ENCODE data around the gene LYZ.

The LYZ gene

DNA sequence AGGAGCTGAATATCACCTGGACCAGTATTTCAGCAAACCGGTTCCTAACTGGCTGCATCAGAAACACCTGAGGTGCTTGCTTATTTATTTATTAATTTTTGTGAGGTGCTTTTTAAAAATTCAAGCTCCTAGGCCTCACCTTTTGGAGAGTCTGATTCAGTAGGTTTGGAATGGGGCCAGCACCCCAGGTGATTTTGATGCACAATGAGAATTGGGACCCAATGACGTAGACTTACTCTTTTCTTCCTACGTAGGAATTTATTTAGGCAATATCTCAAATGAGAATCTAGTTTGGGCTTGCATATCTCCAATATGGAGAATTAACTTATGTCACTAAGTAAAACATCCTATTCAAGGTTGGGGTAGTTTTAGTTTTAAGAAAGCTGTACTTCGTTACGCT, 18.6 kb downstream of the LYZ start:
- Histone ChIP-seq H3K4me3 (ENCODE audit: low read length) (no peak overlapping the region), H2AFZ (ENCODE audit: low read depth, low read length) (no peak overlapping the region), H3K9me3 (ENCODE audit: low read length) (peaks cover under 1% of the 10 kb centered on the region), H3K4me1 (ENCODE audit: insufficient read depth, low read length) (no peaks in the 10 kb centered on the region), H3K27me3 (ENCODE audit: insufficient read depth, low read length) (no peaks in the 10 kb centered on the region), H3K36me3 (ENCODE audit: insufficient read depth, low read length) (peaks cover 64% of the 10 kb centered on the region)

DNA sequence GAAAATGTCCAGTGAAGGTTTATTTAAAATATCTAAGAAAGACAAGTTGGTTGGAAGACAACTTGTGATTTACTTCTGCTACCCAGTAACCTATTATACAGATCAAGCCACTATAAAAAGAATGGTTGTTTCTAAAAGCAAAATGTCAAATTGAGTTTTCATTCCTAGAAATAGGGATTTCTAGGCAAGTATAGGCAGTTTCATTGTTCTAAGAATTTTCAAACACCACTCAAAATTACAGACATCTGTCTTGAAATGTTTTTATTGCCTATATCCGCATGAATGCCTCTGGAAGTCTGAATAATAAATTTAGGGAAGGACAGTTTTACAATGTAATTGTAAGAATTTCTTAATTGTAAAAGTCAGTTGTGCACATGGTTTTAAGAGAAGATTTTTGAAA, 20.0 kb downstream of the LYZ start:
- Histone ChIP-seq H3K4me3 (ENCODE audit: low read length) (no peak overlapping the region), H3K4me1 (ENCODE audit: insufficient read depth, low read length) (no peaks in the 10 kb centered on the region), H3K27me3 (ENCODE audit: insufficient read depth, low read length) (no peaks in the 10 kb centered on the region), H3K36me3 (ENCODE audit: insufficient read depth, low read length) (peaks cover 70% of the 10 kb centered on the region), H3K9me3 (ENCODE audit: low read length) (peaks cover 3% of the 10 kb centered on the region), H2AFZ (ENCODE audit: low read depth, low read length) (no peak overlapping the region)

DNA sequence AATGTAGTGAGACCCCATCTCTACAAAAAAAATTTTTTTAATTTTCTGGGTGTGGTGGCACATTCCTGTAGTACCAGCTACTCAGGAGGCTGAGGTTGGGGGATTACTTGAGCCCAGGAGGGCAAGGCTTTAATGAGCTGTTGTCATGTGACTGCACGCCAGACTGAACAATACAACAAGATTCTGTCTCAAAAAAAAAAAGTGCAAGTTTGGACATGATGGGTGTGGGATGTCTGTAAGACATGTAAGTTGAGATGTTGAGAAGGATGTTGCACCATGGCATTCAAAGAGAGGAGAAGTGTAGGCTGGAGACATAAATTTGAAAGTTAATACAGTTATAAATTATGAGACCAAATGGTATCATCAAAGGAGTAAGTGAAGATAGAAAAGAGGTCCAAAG, 34.9 kb downstream of the LYZ start:
- Histone ChIP-seq H3K9me3 (ENCODE audit: low read length) (no peaks in the 10 kb centered on the region), H2AFZ (ENCODE audit: low read depth, low read length) (no peak overlapping the region), H3K4me3 (ENCODE audit: low read length) (no peak overlapping the region), H3K36me3 (ENCODE audit: insufficient read depth, low read length) (peaks cover 25% of the 10 kb centered on the region), H3K27me3 (ENCODE audit: insufficient read depth, low read length) (no peaks in the 10 kb centered on the region), H3K4me1 (ENCODE audit: insufficient read depth, low read length) (no peaks in the 10 kb centered on the region)

DNA sequence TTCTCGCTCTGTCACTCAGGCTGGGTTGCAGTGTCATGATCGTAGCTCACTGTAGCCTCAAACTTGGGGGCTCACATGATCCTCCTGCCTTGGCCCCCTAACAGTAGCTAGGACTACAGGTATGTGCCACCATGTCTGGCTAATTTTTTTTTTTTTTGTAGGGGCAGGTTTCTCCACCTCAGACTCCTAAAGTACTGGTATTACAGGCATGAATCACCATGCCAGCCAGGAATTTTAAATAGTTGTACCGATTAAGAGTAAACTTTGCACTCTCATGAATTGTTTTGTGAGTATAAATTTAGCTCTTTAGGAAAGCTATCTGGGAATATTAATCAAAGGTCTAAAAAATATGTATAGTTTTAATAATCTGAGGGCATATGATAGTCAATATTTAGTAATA, 36.9 kb downstream of the LYZ start:
- H3K36me3 ChIP-seq (ENCODE audit: insufficient read depth, low read length): peaks cover 17% of the 10 kb centered on the region
- H2AFZ ChIP-seq (ENCODE audit: low read depth, low read length): no peak overlapping the region
- no peaks in the 10 kb centered on the region for H3K27me3 ChIP-seq (ENCODE audit: insufficient read depth, low read length)
- H3K9me3 ChIP-seq (ENCODE audit: low read length): no peaks in the 10 kb centered on the region
- no peaks in the 10 kb centered on the region for H3K4me1 ChIP-seq (ENCODE audit: insufficient read depth, low read length)
- no peak overlapping the region for H3K4me3 ChIP-seq (ENCODE audit: low read length)

DNA sequence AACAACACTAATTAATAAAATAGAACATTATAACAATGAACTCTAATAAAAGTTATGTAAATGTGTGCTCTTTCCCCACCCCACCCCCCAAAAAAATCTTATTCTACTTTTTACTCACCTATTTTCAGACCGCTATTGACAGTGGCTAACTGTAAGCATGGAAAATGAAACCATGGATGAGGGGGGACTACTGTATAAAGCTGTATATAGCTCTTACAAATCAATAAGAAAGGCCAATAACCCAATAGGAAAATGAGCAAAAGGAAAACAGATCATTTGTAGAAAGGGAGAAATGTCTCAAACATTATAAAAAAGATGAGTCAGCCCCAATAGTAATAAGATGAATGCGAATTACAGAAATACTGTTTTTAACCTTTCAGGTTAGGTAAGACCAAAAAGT, 38.7 kb downstream of the LYZ start:
- H3K36me3 ChIP-seq (ENCODE audit: insufficient read depth, low read length): peaks cover 28% of the 10 kb centered on the region
- no peaks in the 10 kb centered on the region for H3K4me1 ChIP-seq (ENCODE audit: insufficient read depth, low read length)
- H2AFZ ChIP-seq (ENCODE audit: low read depth, low read length): no peak overlapping the region
- no peaks in the 10 kb centered on the region for H3K9me3 ChIP-seq (ENCODE audit: low read length)
- H3K27me3 ChIP-seq (ENCODE audit: insufficient read depth, low read length): no peaks in the 10 kb centered on the region
- H3K4me3 ChIP-seq (ENCODE audit: low read length): no peak overlapping the region

DNA sequence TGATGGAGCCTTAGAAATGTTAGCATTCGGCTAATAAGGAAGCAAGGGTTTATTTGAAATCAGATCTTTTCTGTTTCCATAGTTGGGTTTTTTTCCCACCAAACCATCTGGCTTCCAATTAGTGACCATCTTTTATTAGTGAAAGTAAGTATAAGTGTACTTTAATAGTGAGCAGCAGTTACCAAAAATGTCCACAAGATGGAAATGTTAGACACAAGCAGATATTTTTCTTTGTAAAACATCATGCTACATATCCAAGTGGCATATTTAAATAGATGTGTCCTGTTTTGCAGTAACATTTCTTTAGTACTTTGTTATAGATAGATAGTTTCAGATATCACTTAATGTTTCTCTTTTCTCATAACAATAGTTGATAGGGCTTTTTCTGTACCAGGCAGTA, 40.2 kb downstream of the LYZ start:
- Histone ChIP-seq H2AFZ (ENCODE audit: low read depth, low read length) (no peak overlapping the region), H3K9me3 (ENCODE audit: low read length) (no peaks in the 10 kb centered on the region), H3K4me3 (ENCODE audit: low read length) (no peak overlapping the region), H3K27me3 (ENCODE audit: insufficient read depth, low read length) (no peaks in the 10 kb centered on the region), H3K4me1 (ENCODE audit: insufficient read depth, low read length) (no peaks in the 10 kb centered on the region), H3K36me3 (ENCODE audit: insufficient read depth, low read length) (peaks cover 24% of the 10 kb centered on the region)

DNA sequence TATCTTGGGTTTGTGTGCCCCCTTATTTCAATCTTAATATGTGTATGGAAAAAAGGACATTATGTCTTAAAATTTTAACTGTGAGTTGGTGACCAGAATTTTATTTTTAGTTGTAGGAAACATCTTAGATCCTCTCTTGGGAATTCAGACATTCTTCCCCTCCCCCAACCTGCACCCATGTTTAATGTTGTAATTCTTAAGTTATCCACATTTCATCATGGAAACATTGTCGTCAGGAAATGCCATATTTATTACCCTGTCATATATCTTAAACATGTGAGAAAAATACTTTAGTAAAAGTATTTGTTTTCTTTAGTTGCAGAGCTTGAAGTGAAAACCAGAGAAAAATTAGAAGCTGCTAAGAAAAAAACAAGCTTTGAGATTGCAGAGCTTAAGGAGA, 41.6 kb downstream of the LYZ start:
- Histone ChIP-seq H3K36me3 (ENCODE audit: insufficient read depth, low read length) (peaks cover 19% of the 10 kb centered on the region), H2AFZ (ENCODE audit: low read depth, low read length) (no peak overlapping the region), H3K9me3 (ENCODE audit: low read length) (no peaks in the 10 kb centered on the region), H3K4me1 (ENCODE audit: insufficient read depth, low read length) (no peaks in the 10 kb centered on the region), H3K27me3 (ENCODE audit: insufficient read depth, low read length) (no peaks in the 10 kb centered on the region), H3K4me3 (ENCODE audit: low read length) (no peak overlapping the region)

DNA sequence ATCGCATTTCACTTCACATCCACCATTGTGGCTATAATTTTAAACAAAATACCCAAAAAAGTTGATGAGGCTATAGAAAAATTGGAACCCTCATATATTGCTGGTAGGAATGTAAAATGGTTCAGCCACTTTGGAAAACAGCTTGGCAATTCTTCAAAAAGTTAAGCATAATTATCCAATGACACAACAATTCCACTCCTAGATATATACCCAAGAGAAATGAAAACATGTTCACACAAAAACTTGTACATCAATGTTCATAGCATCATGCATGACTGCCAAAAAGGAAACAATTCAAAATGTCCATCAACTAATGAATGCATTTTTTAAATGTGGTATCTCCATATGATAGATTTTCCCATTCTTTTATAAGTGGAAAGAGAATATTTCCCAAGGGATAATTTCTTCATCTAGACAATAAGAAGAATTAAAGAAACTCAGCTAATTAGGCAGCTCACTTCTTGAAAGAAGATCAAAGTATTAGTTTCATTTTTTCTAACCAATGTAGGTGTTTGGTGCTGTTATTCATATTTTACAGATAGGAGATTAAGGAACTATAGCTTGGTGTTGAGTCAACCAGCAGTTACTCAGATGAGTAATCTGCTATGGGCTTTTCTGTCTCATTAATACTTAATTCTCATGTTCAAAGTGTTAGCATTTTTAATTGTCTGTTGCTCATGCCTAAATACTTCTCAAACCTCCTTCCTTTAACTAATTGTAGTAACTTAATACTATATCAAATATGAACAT, 44.2 kb downstream of the LYZ start:
- no peaks in the 10 kb centered on the region for H3K27me3 ChIP-seq (ENCODE audit: insufficient read depth, low read length)
- no peak overlapping the region for H3K4me3 ChIP-seq (ENCODE audit: low read length)
- H3K9me3 ChIP-seq (ENCODE audit: low read length): no peaks in the 10 kb centered on the region
- no peaks in the 10 kb centered on the region for H3K4me1 ChIP-seq (ENCODE audit: insufficient read depth, low read length)
- H2AFZ ChIP-seq (ENCODE audit: low read depth, low read length): no peak overlapping the region
- H3K36me3 ChIP-seq (ENCODE audit: insufficient read depth, low read length): peaks cover 19% of the 10 kb centered on the region

DNA sequence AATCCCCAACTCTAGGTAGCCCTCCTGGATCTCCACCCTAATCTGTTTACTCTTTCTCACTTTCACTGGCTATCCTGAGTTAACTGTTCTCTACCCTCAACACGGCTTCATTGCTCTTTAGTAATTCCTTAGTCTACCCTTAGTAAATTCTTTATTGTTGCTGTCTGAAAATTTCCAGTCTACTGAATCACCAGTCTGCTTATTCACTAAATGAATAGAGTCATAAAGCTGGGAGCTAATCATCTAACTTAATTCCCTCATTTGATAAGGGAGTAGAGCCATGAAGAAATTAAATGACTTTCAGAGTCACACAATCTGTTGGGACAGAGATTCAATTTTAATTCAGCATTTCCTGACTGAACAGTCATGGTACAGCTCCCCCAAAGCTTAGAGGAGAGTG, 47.9 kb downstream of the LYZ start:
- peaks cover 2% of the 10 kb centered on the region for H3K9me3 ChIP-seq (ENCODE audit: low read length)
- no peak overlapping the region for H2AFZ ChIP-seq (ENCODE audit: low read depth, low read length)
- H3K4me3 ChIP-seq (ENCODE audit: low read length): no peak overlapping the region

DNA sequence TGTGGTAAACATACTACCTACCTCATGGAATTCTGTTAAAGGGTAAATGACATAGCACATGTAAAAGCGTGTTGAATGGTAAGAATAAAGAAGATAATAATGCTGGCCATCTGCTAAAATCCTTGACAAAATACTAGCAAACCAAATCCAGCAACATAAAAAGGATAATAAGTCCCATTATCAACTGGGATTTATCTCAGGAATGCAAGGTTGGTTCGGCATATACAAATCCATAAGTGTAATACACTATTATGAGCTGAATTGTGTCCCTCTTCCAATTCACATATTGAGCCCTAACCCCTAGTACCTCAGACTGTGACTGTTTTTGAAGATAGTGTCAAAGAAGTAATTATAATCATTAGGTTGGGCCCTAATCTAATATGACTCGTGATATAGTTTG, 48.8 kb downstream of the LYZ start:
- Histone ChIP-seq H2AFZ (ENCODE audit: low read depth, low read length) (no peak overlapping the region), H3K4me3 (ENCODE audit: low read length) (no peak overlapping the region), H3K4me1 (ENCODE audit: insufficient read depth, low read length) (no peaks in the 10 kb centered on the region), H3K9me3 (ENCODE audit: low read length) (peaks cover 2% of the 10 kb centered on the region), H3K27me3 (ENCODE audit: insufficient read depth, low read length) (no peaks in the 10 kb centered on the region), H3K36me3 (ENCODE audit: insufficient read depth, low read length) (no peaks in the 10 kb centered on the region)

More for the DNA sequence above, 47.9 kb downstream of the LYZ start:
- no peaks in the 10 kb centered on the region for H3K27me3 ChIP-seq (ENCODE audit: insufficient read depth, low read length)
- H3K4me1 ChIP-seq (ENCODE audit: insufficient read depth, low read length): no peaks in the 10 kb centered on the region
- peaks cover 8% of the 10 kb centered on the region for H3K36me3 ChIP-seq (ENCODE audit: insufficient read depth, low read length)

DNA sequence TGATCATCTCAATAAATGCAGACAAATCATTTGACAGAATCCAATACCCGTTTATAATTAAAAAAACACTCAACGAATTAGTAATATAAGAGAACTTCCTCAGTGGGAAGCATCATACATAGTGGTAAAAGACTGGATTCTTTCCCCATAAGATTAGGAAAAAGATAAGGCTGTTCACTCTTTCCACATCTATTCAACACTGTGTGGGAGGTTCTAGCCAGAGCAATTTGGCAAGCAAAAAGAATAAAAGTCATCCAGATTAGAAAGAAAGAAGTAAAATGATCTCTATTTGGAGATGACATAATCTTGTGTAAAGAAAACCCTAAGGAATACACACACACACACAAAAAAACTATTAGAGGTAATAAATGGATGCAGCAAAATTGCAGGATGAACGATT, 49.8 kb downstream of the LYZ start:
- no peaks in the 10 kb centered on the region for H3K36me3 ChIP-seq (ENCODE audit: insufficient read depth, low read length)
- H3K4me3 ChIP-seq (ENCODE audit: low read length): no peak overlapping the region
- H3K27me3 ChIP-seq (ENCODE audit: insufficient read depth, low read length): no peaks in the 10 kb centered on the region
- H3K9me3 ChIP-seq (ENCODE audit: low read length): peaks cover 2% of the 10 kb centered on the region
- H3K4me1 ChIP-seq (ENCODE audit: insufficient read depth, low read length): no peaks in the 10 kb centered on the region
- H2AFZ ChIP-seq (ENCODE audit: low read depth, low read length): no peak overlapping the region

DNA sequence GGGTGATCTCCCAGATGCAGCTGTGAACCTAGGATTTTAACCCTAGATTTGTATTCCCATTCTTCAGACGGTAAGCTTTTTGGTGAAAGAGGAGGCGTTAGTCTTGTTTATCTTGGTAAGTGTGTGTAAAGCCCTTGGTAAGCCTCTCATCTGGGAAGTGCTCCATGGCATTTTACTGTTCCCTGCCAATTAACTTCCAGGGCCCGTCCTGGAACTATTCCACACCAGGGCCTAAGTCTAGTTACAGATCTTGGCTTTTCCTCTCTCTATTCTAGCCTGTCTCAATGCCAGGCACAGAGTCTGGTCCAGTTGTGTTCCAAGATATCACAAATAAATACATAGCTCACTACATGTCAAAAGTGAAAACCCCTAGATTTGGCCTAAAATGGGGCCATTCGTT, 53.8 kb downstream of the LYZ start:
- no peak overlapping the region for H3K4me3 ChIP-seq (ENCODE audit: low read length)
- no peaks in the 10 kb centered on the region for H3K27me3 ChIP-seq (ENCODE audit: insufficient read depth, low read length)
- peaks cover 2% of the 10 kb centered on the region for H3K9me3 ChIP-seq (ENCODE audit: low read length)
- H3K36me3 ChIP-seq (ENCODE audit: insufficient read depth, low read length): no peaks in the 10 kb centered on the region
- H2AFZ ChIP-seq (ENCODE audit: low read depth, low read length): no peak overlapping the region
- no peaks in the 10 kb centered on the region for H3K4me1 ChIP-seq (ENCODE audit: insufficient read depth, low read length)
